GM12892 (cell line): ENCODE measurements around the gene SLCO3A1.

Experiments
- POLR2A ChIP-seq: IDR thresholded peaks from 2 replicates; pipeline ENCODE4 v1.6.1; 2011; ENCODE audit warnings: low read depth, low read length, control low read depth
- POLR2AphosphoS5 ChIP-seq: IDR thresholded peaks from 2 replicates; pipeline ENCODE4 v1.6.1; 2011; ENCODE audit warnings: low read depth, low read length, control low read depth

GRCh38 chr15:92132982-92133755 is 279.7 kb downstream of the SLCO3A1 start:
- no peak for TF ChIP-seq POLR2AphosphoS5
- no peak for TF ChIP-seq POLR2A
